SW480 (cell line): ENCODE results near the gene FABP2.
"Not testable (repeated sequence)": the region's sequence is repeated elsewhere in the genome, so short reads cannot be mapped to it uniquely, and the experiment has no call there.

Experiments used
- DNase-seq: peaks from one replicate; pipeline ENCODE4 v3.0.0-alpha.2; 2016; ENCODE audit warnings: low spot score

Gene FABP2

GRCh38 chr4:119310826-119311225 lies 11.1 kb downstream of the FABP2 start:
- no peak for DNase-seq

GRCh38 chr4:119307606-119308005 lies 14.3 kb downstream of the FABP2 start:
- DNase-seq: no peak

- DNase-seq: no peak
Observed at GRCh38 chr4:119304431-119304830, 17.5 kb downstream of the FABP2 start.

GRCh38 chr4:119303587-119304305 lies 18.2 kb downstream of the FABP2 start:
- no peak for DNase-seq

- no peak for DNase-seq
Observed at GRCh38 chr4:119302073-119302832, 19.7 kb downstream of the FABP2 start.

GRCh38 chr4:119300101-119300978 lies 21.6 kb downstream of the FABP2 start:
- DNase-seq: peak; percentile 88

- DNase-seq: peak; percentile 5
Observed at GRCh38 chr4:119299741-119300100, 22.2 kb downstream of the FABP2 start.

- peak; percentile 11 for DNase-seq
Observed at GRCh38 chr4:119299260-119299671, 22.7 kb downstream of the FABP2 start.

- no peak for DNase-seq
Observed at GRCh38 chr4:119297795-119298194, 24.1 kb downstream of the FABP2 start.

- no peak for DNase-seq
Observed at GRCh38 chr4:119296356-119296755, 25.6 kb downstream of the FABP2 start.

- DNase-seq: no peak
Observed at GRCh38 chr4:119290598-119290997, 31.3 kb downstream of the FABP2 start.

- no peak for DNase-seq
Observed at GRCh38 chr4:119289313-119289712, 32.6 kb downstream of the FABP2 start.

GRCh38 chr4:119286377-119287002 lies 35.4 kb downstream of the FABP2 start:
- DNase-seq: peak; percentile 34

GRCh38 chr4:119284876-119285780 lies 36.8 kb downstream of the FABP2 start:
- no peak for DNase-seq

GRCh38 chr4:119281393-119281792 lies 40.5 kb downstream of the FABP2 start:
- no peak for DNase-seq

GRCh38 chr4:119279945-119280344 lies 42.0 kb downstream of the FABP2 start:
- DNase-seq: not testable (repeated sequence)

- DNase-seq: not testable (repeated sequence)
Observed at GRCh38 chr4:119279541-119279940, 42.4 kb downstream of the FABP2 start.

GRCh38 chr4:119271361-119272085 lies 50.4 kb downstream of the FABP2 start:
- no peak for DNase-seq

- no peak for DNase-seq
Observed at GRCh38 chr4:119268466-119268865, 53.5 kb downstream of the FABP2 start.
